Hypothalamus (tissue), 51 donors: Measurements from ENCODE around the gene PPAT.

Source experiments
- DNase-seq, 51 donors: peaks; one replicate each; lab custom pipeline; 2025; lab: John Stamatoyannopoulos, UW

Gene PPAT

GRCh38 chr4:56438766-56439165, 3.4 kb upstream of the PPAT start:
- no peak for DNase-seq

DNA sequence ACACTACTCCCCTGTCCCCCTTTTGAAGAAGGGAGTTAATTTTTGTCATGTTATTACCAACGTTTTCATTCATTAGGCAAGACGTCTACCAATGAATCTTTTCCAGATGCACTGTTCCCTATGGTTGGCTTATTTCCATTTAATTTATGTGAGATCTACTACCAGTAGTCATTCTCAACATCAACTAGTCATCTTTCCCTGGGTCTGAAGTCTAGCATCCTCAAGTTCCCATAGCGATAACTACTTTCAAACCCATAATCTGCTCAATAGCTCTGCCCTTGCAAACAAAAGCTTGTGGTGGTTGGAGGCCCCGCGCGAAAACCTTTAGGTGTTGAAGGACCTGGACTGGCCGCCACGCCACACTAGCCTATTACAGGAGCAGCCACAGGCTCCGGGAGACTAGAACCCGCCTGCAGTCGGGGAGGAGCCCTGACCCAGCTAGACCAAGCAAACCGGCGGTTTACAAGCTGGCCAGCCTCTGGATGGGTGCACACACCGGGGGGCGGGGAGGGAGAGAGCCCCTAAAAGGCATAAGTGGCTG, 746 bp downstream of the PPAT start:
- peak in 22 of 51 donors; percentile 15 to 60 (median 43) for DNase-seq

DNA sequence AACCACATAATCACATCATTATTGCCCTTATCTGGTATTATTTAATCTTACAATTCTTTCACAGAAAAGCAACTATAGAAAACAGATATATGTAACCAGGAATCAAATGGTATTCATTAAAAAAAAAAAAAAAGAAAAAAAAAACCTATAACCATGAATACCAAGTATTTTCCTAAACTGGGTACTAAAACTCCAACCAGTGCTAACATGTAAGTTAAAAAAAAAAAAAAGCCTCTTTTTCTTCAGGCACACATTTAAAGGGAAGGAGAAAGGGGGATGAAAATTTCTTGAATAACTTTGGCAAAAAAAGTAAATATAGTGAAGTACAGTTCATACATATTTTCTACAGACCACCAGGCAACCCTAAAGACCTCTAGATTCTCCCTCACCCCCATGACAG, 2.1 kb downstream of the PPAT start:
- no peak for DNase-seq

DNA sequence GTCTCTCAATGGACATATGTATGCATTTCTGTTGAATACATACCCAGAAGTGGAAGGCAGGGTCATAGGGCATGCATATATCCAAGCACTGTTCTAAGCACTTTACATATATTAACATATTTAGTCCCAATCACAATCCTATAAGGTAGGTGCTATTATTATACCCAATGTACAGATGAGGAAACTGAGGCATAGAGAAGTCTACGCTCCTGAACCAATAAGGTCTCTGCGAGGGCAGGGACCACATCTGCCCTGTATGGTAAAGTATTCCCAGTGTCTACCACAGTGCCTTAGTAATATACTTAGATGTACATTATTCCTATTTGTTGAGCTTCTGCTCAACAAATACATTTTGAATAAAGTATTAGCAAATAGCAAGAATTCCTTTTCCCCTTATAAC, 5.2 kb downstream of the PPAT start:
- DNase-seq, result no peak

DNA sequence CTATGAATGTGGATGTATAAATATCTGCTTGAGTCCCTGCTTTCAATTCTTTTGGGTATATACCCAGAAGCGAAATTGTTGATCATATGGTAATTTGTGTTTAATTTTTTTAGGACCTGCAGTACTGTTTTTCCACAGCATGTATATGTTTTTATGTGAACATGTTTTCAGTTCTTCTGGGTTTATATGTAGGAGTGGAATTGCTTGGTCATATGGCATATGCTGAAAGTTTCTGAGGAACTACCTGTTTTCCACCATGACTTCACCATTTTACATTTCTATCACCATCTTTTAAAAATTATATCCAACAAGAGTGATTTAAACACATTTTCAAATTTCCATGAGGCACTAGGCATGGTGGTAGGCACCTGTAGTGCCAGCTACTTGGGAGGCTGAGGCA, 8.2 kb downstream of the PPAT start:
- DNase-seq, result no peak

GRCh38 chr4:56426273-56426672, 9.1 kb downstream of the PPAT start:
- no peak for DNase-seq

DNA sequence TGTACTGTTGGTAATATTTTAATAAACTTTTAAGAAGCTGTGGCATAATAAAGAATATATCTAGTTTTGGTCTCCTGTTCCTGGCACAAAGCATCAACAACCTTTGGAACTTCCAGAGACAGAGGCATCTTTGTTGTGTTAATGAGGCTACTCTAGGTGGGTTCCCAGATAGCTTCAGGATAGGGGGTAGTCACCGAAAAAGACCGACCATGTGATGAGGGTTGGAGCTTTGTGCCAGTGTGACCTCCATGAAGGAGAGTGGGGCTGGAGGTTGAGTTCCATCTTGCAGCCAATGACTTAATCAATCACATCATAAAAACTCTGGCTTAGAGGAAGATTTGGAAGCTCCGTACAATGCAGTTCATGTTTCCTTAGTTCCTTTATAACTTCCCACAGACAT, 9.9 kb downstream of the PPAT start:
- no peak for DNase-seq

- peak in 5 of 51 donors; percentile 1 to 16 (median 8) for DNase-seq
These were observed 10.5 kb downstream of the PPAT start for GRCh38 chr4:56424697-56425514.

DNA sequence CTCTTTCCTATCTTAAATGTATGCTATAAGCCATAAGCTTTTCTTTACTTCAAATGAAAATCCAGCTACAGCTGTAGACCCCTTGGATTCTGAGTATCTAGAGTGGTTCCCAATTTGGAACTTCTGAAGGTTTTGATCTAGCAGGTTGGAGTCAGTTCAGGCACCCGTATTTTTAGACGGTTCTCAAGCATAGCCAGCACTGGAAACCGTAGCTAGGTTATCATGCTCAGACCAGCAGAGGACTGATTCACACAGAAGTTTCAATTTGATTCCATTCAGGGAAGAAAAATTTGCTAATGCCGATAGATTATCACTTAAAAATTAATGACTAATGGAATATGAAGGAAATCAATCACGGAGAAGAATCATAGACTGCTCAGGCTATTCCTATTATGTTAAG, 11.2 kb downstream of the PPAT start:
- DNase-seq, result no peak

DNA sequence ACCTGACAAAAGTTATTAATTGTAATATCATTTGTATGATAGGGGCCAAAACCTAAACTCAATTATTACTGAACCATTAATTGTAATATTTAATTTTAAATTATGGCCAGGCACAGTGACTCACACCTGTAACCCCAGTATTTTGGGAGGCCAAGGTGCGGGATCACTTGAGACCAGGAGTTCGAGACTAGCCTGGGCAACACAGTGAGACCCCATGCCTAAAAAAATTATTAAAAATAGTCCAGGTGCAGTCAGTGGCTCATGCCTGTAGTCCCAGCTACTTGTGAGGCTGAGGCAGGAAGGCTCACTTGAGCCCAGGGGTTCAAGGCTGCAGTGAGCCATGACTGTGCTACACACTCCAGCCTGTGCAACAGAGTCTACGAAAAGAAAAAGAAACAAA, 18.0 kb downstream of the PPAT start:
- DNase-seq, result no peak

DNA sequence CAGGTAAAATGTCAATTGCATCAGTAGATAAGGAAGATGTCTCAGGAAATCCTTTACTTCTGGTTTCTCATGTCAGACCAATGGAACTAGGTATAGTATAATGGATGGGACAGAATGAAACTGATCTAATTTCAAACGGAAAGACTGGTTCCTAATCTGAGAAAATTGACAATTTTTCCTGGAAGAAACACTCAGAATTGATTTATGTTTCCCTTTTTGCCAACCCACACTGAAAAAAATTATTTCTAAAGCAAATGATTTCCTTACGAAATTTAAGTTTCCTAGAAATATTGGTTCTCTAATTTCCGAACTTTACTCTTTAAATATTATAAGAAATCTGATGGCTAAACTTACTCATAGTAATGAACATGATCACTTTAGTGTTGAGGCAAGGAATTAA, 19.1 kb downstream of the PPAT start:
- DNase-seq, result no peak

DNA sequence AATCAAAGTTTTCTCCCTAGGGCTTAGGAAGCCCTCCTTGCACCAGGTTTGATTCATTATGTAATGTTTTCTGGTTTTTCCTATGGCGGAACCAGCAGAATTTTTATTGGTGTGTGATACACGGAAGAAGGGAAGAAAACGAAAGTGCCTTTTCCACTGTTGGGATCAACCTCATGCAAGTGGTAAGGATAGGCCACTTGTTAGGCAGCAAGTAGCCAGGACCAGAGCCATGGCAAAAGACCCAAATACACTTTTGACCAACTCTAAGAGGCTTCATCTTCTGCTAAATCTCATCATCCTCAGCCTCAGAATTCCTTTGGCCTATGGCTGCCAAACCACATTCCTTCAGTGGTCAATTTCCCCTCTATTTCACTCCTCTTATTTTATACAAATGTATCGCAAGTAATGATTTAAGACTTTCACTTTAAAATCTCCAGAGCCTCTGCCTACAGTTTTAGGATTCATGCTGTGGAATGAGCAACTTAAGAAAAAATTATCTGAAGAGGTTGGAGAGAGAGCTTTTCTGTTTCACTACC, 21.2 kb downstream of the PPAT start:
- no peak for DNase-seq

- DNase-seq, result peak in 16 of 51 donors; percentile 0 to 67 (median 20)
These were observed 25.0 kb downstream of the PPAT start for GRCh38 chr4:56410247-56411062.

DNA sequence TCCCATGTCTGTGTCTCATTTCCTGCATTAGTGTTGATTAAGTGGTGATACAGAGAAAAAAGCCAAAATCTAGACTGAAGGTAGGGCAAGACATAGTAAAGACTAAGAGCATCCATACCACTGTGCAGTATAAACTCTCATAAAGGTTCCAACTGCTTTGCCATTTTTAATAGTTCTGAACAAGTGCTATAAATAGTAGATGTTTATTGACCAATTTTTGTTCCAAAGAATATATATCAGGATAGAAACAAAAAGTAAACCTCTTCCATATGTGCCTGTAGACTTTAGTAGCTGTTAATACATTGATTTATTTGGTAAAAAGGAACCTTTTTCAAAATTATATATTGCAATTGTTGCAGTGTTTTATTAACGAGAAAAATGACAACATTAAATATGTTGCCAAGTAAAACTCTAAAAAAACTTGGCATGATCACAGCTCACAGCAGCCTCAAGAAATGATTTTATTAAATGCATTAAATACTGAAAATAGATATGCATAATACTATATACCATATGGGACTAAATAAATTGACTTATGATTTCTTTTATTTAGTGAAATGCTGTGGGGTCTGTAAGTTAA, 25.8 kb downstream of the PPAT start:
- no peak for DNase-seq

GRCh38 chr4:56408978-56409377, 26.4 kb downstream of the PPAT start:
- DNase-seq, result no peak

DNA sequence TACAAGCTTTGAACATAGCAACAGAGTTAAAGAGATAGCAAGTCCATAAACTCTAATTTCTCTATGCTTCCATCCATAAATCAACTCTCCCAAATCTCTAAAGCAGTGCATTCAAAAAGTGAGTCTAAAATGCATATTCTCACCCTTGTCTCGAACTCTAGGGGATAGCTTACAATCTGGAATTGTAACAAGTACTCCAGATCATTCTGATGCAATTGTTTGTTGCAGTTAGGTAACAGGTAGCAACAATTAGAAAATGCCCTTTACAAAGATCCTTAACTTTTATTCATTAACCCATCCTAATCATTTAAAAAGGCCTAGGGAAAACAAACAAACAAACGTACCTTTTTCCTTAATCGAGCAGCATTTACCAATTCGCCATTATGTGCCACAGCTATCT, 29.3 kb downstream of the PPAT start:
- no peak for DNase-seq

- no peak for DNase-seq
These were observed 30.4 kb downstream of the PPAT start for GRCh38 chr4:56405016-56405415.

DNA sequence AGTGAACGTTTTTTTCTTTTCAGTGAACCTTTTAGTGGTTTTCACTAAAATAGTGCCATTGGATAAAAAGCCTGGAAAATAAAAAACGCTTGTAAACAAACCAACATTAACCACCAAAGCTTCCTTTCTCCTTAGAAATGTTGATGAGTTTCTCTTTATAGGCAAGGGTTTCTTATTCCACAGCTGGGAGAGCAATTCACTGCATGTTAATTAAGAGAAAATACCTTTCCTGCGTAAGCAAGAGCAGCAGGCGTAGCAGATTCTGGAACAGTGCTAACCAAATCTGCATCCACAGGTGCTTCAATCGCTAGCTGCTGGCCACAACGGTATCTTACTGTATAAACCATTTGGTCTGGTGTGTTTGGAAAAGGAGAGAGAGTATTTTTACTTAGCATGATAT, 34.9 kb downstream of the PPAT start:
- no peak for DNase-seq

- no peak for DNase-seq
These were observed 44.1 kb downstream of the PPAT start for GRCh38 chr4:56391270-56391669.

- no peak for DNase-seq
These were observed 45.9 kb downstream of the PPAT start for GRCh38 chr4:56389558-56389957.

GRCh38 chr4:56388306-56388705, 47.1 kb downstream of the PPAT start:
- DNase-seq, result no peak
